SKM-1 (cell line): ENCODE data around the gene SCPEP1.

Source experiments
- DNase-seq: peaks from one replicate; lab custom pipeline; 2025; ENCODE audit not compliant: unreplicated experiment; lab: John Stamatoyannopoulos, UW

SCPEP1 gene

DNA sequence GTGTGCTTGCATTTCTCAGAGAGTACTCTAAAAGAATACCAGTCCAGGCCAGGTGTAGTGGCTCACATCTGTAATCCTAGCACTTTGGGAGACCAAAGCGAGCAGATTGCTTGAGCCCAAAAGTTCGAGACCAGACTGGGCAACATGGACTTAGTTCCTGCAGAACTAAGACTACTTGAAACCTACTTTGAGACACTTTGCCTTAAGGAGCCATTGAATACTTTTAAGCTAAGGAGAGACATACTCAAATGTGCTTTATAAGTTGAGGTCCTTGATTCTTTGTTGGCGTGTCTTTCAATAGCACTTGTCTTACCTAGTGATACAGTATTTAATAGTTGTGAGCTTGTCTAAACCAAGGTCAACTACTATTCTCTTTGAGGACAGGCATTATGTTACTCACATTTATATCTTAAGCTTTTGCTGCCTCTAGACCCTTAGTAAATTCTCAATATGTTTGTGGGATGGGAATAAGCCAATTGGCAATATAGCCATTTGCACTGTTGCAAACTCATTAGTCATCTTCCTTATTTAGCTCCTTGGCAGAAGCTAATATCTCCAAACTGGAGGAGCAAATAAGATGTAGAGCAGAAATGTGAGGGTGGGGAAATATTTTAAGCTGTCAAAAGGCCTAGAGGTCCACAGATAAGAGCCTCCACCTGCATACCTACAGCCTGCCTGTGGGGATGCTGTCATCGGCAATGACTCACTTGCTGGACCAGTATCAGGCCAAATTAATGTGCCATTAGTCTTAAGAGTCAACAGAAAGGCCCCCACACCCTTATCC, 16.3 kb downstream of the SCPEP1 start:
- no peak for DNase-seq

DNA sequence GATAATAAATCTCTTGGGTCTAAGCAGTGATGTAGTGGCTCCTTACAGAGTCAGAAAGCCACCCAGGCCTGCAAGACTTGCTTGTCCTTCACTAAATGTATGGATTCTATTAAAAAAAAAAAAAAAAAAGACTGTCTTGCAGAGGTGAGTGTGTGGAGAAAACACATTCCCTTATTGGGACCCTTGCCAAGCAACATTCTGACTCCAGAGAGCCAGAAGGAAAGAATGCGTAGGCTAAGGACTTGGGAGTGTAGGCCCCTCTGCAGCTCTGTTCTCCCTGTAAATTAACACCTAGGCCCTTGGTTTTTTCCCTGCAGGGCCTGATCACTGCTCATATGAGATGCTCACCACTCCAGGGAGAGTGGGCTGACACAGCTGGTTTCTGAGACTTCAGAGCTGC, 17.8 kb downstream of the SCPEP1 start:
- no peak for DNase-seq

DNA sequence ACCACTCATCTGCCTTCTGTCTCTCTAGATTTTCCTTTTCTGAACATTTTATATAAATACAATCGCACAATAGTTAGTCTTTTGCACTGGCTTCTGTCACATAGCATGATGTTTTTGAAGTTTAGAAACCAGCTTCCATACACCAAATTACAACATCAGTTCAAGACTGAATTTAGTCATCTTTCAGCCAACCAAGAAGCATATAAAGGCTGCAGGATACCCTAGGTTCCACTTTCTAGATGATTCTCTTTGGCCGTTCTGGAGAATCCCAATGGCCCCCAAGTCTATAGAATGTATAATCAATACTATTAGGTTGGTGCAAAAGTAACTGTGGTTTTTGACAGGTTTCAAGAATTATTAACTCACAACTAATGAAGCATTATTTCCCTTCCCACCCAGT, 19.4 kb downstream of the SCPEP1 start:
- DNase-seq, result no peak

DNA sequence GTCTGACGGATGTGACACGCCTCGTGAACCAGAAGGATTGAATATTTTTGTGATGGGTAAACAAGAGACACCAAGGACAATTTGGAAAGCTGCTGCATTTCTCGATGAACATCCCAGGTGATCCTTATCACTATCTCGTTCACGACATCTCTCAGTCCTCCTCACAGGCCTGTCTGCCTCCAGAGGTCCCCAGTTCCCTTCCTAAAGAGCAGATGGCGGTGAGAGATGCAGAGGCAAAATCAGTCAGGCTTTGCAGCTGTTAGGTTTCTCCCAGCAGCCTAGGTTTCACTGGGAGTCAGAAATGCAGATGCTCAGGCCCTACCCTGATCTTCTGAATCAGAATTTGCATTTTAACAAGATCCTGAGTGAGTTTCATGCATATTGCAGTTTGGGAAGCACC, 23.6 kb downstream of the SCPEP1 start:
- DNase-seq, result no peak

DNA sequence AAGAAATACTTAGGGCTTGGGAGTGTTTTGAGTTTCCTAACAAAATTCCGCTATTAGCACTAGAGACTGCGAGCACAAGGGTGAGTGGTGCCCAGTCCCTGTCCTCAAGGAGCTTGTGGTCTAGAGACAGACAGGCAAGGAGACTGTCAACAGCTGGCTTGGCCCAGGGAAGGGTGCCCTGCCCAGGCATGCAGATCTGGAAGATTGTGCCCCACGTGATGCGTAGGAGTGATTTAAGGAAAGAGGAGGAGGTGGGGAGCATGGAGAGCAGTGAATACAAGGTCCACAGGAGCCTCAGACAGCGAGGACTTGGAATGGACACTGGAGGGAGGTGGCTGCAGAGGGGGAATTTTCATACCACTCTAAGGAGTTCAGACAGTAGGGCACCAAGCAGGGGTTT, 25.0 kb downstream of the SCPEP1 start:
- no peak for DNase-seq

DNA sequence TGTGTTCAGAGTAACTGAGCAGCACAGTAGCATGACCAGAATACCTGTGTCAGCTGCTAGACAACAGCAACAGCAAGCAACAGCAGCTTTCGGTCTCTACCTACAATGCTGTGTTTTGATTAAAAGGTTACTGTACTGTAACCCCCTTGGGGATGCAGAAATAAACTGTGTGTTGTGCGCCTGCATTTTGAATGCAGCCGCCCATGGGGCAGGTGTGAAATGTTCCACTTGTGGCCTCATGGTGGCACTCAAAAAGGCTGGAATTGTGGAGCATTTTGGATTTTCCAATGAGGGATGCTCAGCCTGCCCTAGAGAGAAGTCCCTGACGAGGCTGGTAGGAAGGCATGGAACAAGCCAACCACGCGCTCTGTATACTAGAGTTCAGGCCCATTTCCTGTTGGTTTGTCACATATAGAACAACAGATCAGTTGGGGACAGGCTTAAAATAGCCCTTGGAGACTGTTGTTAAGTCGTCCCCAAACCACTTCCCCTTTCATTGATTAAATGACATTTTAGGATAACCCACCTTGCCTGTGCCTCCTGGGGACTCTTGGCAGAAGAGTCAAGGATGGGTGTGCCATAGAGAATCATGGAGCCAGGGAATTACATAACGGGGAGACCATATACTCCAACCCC, 27.1 kb downstream of the SCPEP1 start:
- DNase-seq, result peak; percentile 43

DNA sequence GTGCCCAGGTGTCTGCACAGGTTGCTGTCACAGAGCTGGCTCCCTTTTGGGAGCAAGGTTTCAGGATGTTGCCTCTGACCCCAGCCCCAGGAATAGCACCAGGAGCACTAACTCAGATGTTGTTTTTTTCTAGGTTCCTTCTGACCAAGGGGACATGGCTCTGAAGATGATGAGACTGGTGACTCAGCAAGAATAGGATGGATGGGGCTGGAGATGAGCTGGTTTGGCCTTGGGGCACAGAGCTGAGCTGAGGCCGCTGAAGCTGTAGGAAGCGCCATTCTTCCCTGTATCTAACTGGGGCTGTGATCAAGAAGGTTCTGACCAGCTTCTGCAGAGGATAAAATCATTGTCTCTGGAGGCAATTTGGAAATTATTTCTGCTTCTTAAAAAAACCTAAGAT, 28.1 kb downstream of the SCPEP1 start:
- DNase-seq, result no peak

DNA sequence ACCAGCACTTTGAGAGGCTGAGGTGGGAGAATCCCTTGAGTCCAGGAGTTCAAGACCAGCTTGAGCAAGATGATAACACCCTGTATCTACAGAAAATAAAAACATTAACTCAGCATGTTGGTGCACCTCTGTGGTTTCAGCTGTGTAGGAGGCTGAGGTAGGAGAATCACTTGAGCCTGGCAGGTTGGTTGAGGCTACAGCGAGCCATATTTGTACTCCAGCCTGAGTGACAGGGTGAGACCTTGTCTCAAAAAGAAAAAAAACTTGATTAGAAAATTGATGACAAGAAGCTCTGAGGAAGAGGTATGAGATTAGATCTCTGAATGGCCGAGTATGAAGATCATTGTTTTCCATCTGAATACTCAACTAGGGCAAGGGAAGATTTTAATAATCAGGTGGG, 31.0 kb downstream of the SCPEP1 start:
- DNase-seq, result no peak

DNA sequence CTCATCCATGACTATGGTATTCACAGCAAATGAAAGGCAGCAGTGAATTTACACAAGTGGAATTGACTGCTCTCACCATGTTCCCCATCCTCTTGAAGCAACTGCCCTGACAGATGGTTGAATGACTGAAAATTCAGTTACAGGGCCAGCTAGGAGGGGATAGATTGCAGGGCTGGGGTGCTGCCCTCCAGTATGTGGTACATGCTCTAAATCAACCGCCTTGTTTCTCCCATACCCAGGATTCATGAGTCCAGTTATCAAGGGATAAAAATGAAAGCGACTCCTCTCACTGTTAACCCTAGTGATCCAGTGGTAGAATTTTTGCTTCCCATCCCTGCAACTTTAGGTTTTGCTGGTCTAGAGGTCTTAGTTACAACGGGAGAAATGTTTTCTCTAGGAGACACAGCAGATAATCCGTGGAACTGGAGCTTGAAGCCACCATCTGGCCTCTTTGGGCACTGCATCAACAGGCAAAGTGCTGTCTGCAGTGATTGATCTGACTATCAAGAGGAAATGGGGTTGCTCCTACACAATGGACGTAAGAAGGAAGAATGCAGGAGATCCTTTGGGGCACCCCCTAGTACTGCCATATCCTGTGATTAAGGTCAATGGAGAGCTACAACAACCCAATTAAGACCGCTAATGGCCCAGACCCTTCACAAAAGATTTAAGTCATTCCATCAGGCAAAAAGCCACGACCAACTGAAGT, 32.0 kb downstream of the SCPEP1 start:
- peak; percentile 11 for DNase-seq

DNA sequence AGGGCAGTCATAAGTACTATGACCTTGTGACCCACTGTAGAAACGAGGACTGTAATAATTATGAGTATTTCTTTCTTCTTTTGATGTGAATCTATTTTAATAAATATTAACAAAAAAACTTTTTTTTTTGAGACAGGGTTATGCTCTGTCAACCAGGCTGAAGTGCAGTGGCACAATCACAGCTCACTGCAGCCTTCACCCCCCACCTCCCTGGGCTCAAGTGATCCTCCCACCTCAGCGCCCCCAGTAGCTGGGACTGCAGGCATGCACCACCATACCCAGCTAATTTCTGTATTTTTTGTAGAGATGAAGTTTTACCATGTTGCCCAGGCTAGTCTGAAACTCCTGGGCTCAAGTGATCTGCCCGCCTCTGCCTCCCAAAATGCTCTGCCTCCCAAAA, 32.6 kb downstream of the SCPEP1 start:
- DNase-seq, result no peak

DNA sequence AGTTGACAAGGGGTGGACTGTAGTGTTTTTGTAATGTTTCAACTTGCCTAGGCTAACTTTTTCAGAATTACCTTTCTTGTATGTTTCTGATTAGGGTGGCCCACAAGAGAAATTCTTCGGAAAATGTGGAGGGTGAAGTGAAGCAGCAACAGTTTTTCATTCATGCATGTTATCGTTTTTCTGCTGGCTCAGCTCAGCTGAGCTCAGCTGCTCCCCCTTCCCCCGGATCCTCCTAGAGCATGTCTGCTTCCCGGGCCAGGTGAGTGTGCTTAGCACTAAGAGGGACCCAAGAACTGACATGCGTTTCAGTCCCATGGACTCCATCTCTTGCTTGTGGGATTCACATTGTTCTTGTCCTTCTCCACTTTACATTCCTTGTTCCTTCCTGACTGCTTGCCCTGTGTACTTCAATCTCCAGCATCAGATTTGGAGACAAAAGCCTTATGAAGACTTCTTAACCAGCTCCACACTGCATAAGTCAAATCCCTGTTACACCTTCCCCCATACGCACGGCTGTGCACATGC, 33.6 kb downstream of the SCPEP1 start:
- DNase-seq, result no peak

DNA sequence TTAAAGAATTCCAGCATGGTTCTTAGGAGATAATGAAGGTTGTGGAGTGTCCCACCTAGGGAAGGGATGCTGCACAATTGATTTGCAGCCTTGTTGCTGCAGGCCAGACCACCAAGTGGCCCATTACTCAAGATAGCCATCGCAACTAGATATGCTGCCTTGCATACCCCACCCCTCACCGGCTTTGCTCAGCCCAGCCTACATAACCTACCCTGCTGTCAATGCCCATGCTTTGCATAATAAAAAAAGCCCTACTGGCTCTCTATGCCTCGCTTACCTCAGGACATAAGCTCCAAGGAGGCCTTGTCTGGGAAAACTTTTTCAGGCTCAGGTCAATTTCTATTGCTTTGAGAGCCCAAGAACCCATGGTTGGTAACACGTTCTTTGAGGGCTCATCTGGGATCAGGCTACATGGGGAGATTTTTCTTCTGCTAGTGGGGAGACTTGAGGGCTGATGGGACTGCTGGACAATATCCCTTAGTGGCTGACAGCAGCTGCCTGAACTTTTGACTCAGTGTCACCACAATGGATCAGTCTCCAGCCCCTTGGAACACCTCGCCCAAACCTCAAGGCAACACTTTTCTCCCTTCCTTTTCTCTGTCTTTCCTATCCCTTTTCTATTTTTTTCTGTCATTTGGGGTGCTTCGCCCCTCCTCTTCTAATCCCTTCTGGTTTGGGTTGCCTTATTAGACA, 38.3 kb downstream of the SCPEP1 start:
- DNase-seq, result no peak

DNA sequence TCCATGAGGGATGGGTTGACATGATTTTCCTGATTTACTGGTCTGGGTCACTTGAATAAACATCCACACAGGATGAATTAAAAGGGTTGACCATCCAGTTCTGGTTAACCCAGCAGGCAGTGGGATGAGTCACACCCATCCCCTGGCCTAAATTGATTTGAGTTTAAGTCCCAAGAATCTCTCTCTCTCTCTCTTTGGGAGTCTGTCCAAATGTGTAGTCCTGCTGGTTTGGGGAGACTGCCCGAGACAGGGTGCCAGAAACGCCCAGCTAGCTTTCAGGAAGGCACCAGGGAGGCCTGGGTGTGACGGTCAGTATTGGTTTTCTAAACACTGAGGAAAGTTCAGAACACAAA, 38.8 kb downstream of the SCPEP1 start:
- DNase-seq, result no peak

DNA sequence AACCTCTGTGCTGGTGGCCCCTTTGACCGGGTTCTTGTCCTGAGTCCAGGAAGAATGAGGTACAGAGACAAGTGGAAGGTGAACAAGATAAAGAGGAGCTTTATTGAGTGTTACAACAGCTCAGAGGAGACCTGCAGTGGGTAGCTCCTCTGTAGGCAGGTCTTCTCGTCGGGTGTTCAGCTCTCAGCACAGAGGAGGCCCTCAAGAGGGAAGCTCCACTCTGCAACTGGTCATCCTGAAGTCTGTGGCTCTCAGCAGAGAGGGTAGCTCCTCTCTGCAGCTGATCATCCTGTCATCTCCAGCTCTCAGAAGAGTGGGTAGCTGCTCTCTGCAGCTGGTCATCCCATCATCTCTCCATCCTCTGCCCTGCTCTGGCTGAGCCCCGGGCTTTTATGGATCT, 39.7 kb downstream of the SCPEP1 start:
- DNase-seq, result no peak

DNA sequence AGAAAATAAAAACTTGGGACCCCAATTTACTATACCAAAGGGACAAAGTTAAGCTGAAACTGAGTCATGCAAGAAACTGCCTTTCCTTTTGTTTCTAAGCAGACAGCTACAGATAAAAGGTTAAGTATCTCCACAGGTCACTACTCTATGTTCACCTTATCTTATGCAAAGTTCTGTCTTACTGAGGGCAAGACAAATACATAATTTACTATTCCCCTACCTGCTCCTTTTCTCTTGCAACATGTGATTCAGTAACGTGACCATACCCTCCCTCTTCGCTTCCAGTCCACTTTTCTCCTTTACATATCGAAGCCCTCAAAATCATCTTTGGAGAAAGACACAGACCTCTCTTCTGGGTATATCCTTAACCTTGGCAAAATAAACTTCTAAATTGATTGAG, 42.3 kb downstream of the SCPEP1 start:
- DNase-seq, result no peak

DNA sequence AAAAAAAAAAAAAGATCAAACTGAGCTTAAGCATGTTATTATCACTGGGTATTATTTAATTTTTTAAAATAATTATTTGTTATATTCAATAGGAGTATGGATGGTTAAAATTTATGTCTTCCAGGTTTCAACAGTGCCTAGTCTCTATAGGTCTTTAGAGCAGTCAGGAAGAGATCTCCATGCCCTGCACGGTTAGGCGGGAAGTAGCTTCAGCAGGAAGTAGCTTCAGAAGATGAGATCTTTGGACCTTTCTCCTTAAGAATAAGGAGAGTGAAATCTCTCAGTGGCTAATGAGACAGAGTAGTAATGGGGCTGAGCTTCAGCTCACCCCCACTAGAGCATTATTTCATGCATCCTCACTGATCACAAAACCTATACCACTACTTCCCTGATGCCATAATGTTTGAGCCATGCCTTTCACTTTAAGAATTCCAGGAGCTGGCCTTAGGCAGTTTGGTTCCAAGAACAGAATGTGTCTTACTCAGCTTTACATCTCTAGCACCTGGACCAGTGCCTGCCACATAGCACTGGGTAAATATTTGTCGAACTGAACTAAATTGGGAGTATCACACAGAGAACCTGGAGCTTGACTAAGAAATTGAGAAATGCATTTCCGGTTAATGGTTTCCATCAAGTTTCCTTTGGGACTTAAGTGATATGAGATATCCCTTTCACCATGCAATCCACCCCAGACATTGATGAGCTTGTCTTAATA, 43.5 kb downstream of the SCPEP1 start:
- no peak for DNase-seq

DNA sequence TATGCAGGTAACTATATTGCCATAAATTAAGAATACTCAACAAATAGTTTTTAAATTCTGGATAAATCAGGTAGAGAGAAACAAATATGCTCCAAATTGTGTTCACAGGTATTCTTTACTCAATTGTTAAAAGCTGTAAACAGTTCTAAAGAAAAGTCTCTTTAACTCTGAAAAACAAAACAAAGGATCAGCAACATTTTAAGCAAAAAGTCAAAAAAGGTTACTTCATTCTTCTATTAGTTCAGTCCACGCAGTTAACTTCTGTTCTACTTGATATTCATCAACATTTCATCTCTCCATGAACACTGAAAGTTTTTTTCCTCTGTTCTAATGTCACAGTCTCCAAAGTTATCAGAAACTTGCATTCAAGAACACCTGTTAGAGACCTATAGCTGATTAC, 47.9 kb downstream of the SCPEP1 start:
- DNase-seq, result no peak

DNA sequence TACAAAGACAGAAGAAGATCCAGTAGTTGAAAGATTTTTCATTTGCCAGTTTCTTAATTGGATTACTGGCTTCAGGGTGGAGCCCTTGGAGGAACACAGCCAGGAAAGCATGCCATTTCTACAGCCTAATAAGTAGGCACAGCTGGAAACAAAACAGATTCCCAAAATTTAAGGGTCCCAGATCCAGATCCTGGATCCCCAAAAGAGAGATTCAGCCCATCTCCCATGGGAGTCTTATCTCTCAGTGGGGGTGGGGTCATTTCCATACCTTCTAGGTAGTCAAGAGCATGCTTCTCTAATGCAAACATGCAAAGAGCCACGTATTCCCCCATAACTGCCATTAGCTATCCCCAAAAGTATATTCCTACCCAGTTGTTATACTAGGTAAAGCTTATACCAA, 49.9 kb downstream of the SCPEP1 start:
- DNase-seq, result no peak

DNA sequence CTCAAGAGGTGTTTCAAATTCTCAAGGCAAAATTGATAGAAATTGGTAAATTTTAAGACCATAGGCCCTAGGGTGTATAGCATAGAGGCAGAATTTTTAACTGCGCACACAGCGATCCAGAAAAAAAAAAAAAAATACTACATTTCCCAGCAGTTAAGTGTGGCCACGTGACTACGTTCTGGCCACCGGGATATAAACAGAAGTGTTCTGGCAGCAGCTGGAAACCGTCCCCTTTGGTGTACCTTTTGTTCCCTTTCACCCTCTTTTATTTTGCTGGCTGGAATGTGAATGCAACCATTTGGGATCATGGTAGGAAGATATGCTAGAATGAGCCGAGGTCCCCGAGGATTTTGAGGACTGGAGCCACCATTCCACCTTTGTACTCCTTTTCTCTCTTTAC, 54.4 kb downstream of the SCPEP1 start:
- no peak for DNase-seq

DNA sequence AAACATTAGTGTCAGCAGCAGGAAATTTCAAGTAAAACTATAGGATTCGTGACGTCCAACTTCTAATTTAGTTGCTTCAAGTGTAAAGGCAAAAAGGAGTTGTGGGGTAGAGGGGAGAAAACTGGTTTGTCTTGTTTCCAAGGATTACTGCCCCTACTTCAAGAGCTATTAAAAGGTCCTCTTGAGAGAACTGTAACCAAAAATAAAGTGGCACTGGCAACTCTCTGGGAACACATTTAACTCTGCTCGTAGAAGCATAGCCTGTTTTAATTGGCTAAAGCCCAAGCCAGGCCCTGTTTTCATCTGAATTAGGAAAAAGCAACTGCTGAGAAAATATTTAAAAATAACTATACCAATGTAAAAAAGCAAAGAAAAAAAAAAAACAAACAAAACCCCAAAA, 55.4 kb downstream of the SCPEP1 start:
- no peak for DNase-seq
